GM12891 (cell line): ENCODE data around the gene ADARB1.

Source experiments
- POLR2A ChIP-seq: IDR thresholded peaks from 2 replicates; pipeline ENCODE4 v1.6.1; 2011; ENCODE audit warnings: low read depth, low read length, control low read depth
- POLR2AphosphoS5 ChIP-seq: IDR thresholded peaks from 2 replicates; pipeline ENCODE4 v1.6.1; 2011; ENCODE audit warnings: low read depth, low read length, control low read depth
- POU2F2 ChIP-seq: IDR thresholded peaks from 2 replicates; pipeline ENCODE4 v1.6.1; 2011; ENCODE audit warnings: low read depth, mild to moderate bottlenecking, control low read depth, low read length, moderate library complexity
- SPI1 ChIP-seq: IDR thresholded peaks from 2 replicates; pipeline ENCODE4 v1.6.1; 2011; ENCODE audit warnings: low read depth, low read length, control low read depth
- TAF1 ChIP-seq: IDR thresholded peaks from 2 replicates; pipeline ENCODE4 v1.6.1; 2011; ENCODE audit warnings: low read depth, low read length, control low read depth

DNA sequence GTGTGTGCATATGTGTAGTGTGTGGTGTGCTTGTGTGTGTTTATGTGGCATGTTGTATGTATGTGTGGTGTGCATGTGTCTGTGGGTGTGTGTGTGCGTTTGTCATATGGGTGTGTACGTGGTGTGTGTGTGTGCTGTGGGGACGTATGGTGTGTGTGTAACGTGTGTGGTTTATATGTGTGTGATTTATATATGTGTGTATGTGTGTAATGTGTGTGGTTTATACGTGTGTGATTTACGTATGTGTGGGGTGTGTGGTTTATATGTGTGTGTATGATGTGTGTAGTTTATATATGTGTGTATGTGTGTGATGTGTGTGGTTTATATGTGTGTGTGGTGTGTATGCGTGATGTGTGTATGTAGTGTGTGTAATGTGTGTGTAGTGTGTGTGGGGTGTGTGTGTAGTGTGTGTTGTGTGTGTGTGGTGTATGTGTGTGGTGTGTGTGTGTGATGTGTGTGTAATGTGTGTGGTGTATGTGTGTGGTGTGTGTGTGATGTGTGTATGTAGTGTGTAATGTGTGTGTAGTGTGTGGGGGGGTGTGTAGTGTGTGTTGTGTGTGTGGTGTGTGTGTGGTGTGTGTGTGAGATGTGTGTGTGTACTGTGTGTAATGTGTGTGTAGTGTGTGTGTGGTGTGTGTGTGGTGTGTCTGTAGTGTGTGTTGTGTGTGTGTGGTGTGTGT, 32.3 kb upstream of the ADARB1 start:
- no peak for TF ChIP-seq POLR2AphosphoS5
- no peak for TF ChIP-seq TAF1
- TF ChIP-seq POLR2A: no peak
- no peak for TF ChIP-seq SPI1
- TF ChIP-seq POU2F2: no peak
